ENCODE results near the gene DCAF11.
"Not testable (repeated sequence)": the region's sequence is repeated elsewhere in the genome, so short reads cannot be mapped to it uniquely, and the experiment has no call there.

The DCAF11 gene

GRCh38 chr14:24096545-24097181, 17.9 kb upstream of the DCAF11 start:
- DNase-seq (ENCODE audit: low spot score) = no peak

GRCh38 chr14:24098229-24098926, 16.2 kb upstream of the DCAF11 start:
- no peak for DNase-seq (ENCODE audit: low spot score)

DNA sequence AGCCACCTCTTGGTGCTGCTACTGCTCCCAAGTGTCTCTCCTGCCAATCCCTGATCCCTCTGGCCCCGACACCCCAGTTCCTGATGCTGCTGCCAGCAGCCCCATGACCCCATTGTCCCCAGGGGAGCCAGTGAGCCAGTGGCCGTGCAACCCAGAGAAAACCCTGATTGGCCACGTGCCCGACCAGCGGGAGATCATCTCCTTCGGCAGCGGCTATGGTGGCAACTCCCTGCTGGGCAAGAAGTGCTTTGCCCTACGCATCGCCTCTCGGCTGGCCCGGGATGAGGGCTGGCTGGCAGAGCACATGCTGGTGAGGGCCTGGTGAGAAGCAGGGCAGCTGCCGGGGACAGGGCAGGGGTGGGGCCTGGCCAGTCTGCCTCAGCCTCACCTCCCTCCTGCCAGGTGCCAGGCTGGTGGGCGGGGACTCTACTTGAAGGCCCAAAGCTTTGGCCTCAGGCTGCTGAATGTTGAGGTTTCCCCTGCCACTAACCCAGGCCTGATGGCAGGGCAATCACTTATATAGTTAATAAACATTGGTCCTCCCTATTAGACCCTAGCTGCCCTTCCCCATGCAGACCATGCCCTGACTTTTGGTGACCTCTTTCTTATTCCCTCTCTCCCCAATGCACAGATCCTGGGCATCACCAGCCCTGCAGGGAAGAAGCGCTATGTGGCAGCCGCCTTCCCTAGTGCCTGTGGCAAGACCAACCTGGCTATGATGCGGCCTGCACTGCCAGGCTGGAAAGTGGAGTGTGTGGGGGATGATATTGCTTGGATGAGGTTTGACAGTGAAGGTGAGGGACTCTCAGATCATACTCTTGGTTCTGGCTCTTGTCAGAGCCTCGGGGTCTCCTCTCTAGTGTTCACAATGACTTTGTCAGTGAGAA, 15.4 kb upstream of the DCAF11 start:
- DNase-seq (ENCODE audit: low spot score) = no peak

- no peak for DNase-seq (ENCODE audit: low spot score)
Measured at GRCh38 chr14:24100197-24100981, 14.2 kb upstream of the DCAF11 start.

DNA sequence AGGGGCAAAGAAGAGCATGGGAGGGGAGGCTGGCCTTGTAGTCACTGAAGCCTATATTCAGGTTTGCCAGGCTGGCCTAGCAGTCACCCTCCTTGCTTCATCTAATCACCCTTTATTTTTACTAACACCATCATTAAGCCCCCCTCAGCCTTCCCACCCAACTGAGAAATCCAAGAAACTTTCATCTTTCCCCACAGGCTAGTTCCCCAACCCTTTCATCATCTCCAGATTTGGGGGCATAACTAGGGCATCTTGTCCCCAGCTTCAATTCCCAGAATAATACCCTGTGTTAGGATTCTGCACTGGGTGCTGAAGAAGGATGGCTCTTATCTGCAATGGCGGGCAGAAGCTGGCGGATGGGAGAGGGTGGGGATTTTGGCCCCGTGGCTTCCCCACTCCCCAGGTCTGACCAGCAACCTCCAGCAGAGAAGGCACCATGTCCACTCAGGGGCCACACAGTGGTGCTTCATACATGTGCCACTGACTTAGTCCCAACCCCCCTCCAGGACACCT, 13.5 kb upstream of the DCAF11 start:
- DNase-seq (ENCODE audit: low spot score) = no peak

DNA sequence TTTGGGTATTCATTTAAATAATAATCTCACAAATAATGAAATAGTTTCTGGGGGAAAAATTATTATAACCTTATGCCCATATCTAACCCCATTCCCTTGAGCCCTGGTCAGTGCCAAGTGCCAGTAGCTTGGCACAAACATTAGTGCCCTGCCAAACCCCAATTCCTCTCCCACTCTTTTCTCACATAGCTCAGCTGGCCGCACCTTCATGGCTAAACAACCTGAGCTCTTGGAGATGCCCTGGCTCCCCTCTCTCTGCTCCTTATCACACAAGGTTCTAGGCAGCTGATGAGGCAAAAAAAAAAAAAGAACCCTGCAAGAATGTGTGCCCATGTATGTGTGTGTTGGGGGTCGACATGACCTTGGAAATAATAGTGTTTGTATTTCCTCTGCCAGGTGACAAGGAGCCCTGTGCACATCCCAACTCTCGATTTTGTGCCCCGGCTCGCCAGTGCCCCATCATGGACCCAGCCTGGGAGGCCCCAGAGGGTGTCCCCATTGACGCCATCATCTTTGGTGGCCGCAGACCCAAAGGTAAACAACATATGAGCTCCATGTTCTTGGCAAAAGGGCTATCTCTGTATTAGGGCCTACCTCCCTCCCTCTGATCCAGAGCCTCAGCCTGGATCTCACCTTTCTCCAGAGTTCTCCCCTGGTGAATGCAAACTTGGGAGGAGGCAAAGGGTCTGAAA, 12.1 kb upstream of the DCAF11 start:
- DNase-seq (ENCODE audit: low spot score) = no peak

GRCh38 chr14:24103451-24103850, 11.1 kb upstream of the DCAF11 start:
- DNase-seq (ENCODE audit: low spot score) = no peak

DNA sequence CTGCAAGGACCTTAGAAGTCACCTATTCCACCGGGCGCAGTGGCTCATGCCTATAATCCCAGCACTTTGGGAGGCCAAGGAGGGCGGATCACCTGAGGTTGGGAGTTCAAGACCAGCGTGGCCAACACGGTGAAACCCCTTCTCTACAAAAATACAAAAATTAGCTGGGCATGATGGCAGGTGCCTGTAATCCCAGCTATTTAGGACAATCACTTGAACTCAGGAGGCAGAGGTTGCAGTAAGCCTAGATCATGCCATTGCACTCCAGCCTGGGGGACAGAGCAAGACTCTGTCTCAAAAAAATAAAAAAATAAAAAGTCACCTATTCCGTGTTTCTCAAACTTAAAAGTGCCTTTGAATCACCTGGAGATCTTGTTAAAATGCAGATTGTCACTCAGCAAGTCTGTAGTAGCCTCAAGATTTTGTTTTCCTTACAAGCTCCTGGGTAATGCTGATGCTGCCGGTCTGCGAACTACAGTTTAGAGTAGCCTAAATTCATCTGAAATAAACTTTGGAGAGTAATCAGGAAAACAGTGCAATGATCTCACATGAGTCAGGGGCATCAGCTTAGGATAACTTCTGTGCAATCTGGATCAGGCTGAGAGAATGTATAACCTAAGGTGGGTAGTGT, 8.9 kb upstream of the DCAF11 start:
- DNase-seq (ENCODE audit: low spot score) = not testable (repeated sequence)

DNA sequence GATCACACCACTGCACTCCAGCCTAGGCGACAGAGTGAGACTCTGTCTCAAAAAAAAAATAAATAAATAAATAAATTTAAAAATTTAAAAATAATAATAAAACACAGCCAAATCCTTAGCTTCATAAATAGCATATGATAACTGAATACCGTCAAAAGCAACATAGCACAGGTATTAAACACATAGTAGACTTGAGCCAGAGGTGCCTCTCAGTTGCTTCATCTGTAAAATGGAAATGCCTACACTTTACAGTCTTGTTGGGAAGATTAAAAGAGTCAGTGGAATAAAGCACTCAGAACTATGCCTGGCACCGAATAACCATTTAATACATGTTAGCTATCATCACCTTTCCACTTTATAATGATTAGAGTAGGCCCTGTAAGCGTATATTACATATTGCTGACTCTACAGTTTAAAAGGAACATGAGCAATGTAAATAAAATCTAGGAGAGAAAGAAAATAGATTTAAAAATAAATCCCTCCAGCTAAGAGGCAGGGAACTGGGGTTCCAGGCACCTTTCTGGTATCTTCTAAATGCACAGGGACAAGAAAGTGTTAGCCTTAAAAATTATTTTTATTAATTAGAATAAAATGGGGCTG, 7.8 kb upstream of the DCAF11 start:
- no peak for DNase-seq (ENCODE audit: low spot score)

- no peak for DNase-seq (ENCODE audit: low spot score)
Measured at GRCh38 chr14:24108336-24108874, 6.2 kb upstream of the DCAF11 start.

- DNase-seq (ENCODE audit: low spot score) = no peak
Measured at GRCh38 chr14:24110060-24110459, 4.5 kb upstream of the DCAF11 start.

DNA sequence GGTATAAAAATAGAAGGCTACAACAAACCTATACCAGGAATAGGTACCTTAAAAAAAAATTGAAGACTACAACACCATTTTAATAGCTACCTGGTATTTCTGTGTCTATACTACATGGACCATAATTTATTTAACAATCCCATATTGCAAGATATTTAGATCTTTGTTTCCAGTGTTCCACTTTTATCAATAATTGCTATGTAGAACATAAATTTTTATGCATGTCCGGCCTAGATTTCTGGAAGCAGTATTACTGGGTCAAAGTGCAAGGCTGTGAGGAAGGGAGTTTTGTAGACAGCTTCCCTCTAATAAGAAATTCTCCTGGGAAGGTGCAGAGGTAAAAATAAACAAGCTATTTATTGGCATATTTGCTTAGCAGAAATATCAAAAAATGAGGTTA, 4.1 kb upstream of the DCAF11 start:
- no peak for DNase-seq (ENCODE audit: low spot score)

DNA sequence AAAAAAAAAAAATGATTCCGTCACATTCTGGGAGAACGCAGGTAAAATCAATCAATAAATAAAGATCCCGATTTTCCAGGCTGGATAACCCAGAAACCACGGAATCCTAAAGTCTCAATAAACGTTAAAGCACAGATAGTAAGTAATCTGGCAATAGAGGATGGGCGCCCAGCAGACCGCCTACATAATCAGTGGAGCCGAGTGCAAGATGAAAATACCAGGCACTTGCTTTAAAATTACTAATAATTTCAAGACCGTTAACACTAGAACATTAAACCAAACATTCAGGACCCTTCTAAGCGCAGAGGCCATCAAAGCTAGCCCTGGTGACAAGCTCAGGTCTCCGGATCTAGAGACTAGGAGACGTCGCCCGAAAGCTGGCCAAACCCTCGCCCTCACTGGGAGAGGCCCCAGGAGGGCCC, 1.2 kb upstream of the DCAF11 start:
- no peak for DNase-seq (ENCODE audit: low spot score)

DNA sequence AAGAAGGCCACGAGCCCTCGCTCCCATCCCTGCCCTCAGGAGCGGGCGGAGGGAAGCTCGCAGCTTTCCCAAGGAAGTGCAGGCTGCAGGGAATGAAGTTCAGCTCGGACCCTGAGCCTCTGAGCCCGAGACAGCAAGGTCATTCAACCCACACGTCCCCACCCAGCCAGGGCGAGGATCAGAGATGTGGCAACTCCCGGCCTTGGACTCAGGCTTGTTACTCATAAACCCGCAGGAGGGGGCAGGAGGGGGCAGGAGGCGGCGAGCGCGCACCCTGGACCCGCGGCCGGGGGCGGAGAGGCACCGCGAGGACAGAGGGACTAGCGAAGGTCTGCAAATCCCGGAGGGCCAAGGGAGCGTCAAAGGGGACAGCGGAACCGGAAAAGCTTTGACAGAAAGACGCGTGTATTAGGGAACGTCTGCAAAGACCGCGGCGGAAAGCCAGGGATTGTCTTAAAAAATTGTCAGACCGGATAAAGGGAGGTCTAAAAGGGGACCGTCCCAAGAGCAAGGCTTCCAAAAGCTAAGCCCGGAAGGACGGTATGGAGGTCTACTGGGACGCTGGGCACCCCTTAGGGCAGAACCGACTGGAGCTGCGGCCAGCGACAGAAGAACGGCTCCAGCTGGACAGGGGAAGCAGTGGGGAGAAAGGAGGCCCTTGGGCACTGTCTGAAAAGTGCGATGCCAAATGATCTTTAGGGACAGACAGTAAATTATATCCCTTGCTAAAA, 611 bp upstream of the DCAF11 start:
- peak; percentile 88 for DNase-seq (ENCODE audit: low spot score)

DNA sequence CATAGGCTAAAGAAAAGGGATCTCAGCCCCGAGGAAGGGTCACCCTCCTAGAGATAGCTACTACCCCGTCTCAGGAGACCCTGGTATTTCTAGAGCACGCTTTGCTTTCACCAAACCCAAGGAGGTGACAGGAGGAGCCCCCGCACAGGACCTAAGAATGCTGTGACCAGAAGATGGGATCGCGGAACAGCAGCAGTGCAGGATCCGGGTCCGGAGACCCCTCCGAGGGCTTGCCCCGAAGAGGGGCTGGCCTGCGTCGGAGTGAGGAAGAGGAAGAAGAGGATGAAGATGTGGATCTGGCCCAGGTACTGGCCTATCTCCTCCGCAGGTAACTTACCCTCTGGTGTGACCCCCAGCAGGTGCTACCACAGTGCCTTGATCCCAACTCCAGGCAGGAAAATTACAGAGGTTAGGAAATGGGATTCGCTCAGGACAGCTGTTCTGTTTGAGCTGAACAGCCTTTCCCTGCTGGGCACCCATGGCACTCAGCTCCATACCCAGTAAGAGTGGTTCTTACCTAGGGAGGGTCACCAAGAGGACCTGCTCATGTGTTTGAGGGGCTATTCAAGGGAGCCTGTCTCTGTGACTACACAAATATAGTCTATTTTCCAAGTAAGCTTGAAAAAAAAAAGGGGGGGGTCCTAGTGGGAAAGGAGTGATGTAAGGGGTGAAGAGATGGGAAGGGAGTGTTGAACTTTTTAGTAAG, 998 bp downstream of the DCAF11 start:
- no peak for DNase-seq (ENCODE audit: low spot score)

DNA sequence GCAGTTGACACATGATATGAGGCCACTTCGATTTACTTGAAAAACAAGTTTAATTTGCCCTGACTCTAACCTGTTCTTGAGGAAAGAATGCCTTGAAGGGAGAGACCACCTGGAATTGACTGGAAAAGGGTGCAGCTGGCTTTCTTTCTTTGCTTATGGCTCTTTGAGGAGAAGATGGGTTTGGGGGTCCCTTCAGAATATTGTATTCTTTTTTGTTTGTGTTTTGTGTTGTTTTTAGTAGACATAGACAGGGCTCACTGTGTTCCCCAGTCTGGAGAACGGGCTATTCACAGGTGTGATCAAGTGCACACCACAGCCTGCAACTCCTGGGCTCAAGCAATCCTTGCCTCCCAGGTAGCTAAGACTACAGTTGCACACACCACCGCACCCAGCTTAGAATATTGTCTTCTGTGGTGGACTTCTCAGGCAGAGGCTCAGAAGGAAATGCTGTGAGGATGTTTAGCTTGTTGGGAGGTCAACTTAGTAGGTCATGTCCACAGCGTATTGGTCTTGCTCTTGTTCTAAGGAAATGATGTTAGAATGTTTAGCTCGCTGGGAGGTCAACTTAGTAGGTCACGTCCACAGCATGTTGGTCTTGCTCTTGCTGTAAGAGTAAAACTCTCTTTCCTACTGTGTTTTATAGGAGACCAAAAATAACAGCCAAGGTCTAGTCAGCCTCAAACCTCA, 1.7 kb downstream of the DCAF11 start:
- no peak for DNase-seq (ENCODE audit: low spot score)

DNA sequence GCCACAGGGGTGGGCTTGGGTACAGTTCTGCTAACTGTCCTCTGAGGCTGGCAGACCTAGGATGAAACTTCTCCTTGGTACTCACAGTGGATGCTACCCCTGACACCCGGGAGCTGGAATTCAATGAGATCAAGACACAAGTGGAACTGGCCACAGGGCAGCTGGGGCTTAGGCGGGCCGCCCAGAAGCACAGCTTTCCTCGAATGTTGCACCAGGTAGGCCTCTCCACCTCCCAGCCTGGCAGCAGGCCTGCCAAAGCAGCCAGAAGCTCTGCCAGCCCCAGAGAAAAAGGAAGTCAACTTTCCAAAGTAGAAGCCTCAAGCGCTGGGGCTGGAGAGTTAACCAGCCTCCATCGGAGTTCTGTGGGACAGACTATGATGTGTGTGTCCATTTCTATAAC, 2.6 kb downstream of the DCAF11 start:
- DNase-seq (ENCODE audit: low spot score) = no peak

DNA sequence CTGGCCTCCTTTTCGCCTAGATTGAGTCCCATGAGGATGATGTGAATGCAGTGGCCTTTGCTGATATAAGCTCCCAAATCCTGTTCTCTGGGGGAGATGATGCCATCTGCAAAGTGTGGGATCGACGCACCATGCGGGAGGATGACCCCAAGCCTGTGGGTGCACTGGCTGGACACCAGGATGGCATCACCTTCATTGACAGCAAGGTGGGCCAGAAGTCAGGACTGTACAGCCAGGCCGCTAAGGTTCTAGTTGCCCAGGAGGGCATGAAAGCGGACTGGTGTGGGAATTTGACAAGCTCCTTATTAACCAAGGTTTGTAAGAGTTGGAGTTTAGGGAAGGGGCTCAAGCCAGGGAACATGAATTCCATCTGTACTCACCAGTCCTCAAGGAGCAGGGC, 5.1 kb downstream of the DCAF11 start:
- DNase-seq (ENCODE audit: low spot score) = no peak
